ENCODE results near the gene PCDH19. TPM values are rescaled to one million over a fixed set of nuclear protein-coding genes. Genes with fewer than 3 reads are reported as not detected.

The PCDH19 gene
- total RNA-seq, 1 donor from 2014 or later, result 0.15 TPM

- DNase-seq (ENCODE audit: low read depth), result no peak
Measured at GRCh38 chrX:100407147-100407783, 2.8 kb downstream of the PCDH19 start.

GRCh38 chrX:100405424-100405823, 4.6 kb downstream of the PCDH19 start:
- DNase-seq (ENCODE audit: low read depth), result no peak

- DNase-seq (ENCODE audit: low read depth), result no peak
Measured at GRCh38 chrX:100404851-100405250, 5.2 kb downstream of the PCDH19 start.

- no peak for DNase-seq (ENCODE audit: low read depth)
Measured at GRCh38 chrX:100395781-100396180, 14.3 kb downstream of the PCDH19 start.

- DNase-seq (ENCODE audit: low read depth), result no peak
Measured at GRCh38 chrX:100381619-100382018, 28.5 kb downstream of the PCDH19 start.

- no peak for DNase-seq (ENCODE audit: low read depth)
Measured at GRCh38 chrX:100379388-100379986, 30.6 kb downstream of the PCDH19 start.

GRCh38 chrX:100377826-100378225, 32.2 kb downstream of the PCDH19 start:
- DNase-seq (ENCODE audit: low read depth), result no peak

GRCh38 chrX:100376576-100376975, 33.5 kb downstream of the PCDH19 start:
- DNase-seq (ENCODE audit: low read depth), result no peak

- DNase-seq (ENCODE audit: low read depth), result no peak
Measured at GRCh38 chrX:100373673-100374072, 36.4 kb downstream of the PCDH19 start.

GRCh38 chrX:100368167-100368566, 41.9 kb downstream of the PCDH19 start:
- peak; percentile 2 for DNase-seq (ENCODE audit: low read depth)

GRCh38 chrX:100363896-100364295, 46.2 kb downstream of the PCDH19 start:
- peak; percentile 9 for DNase-seq (ENCODE audit: low read depth)

- DNase-seq (ENCODE audit: low read depth), result no peak
Measured at GRCh38 chrX:100358766-100359165, 51.3 kb downstream of the PCDH19 start.

GRCh38 chrX:100356351-100356896, 53.6 kb downstream of the PCDH19 start:
- DNase-seq (ENCODE audit: low read depth), result no peak

- no peak for DNase-seq (ENCODE audit: low read depth)
Measured at GRCh38 chrX:100355680-100356079, 54.4 kb downstream of the PCDH19 start.

GRCh38 chrX:100353326-100353725, 56.7 kb downstream of the PCDH19 start:
- no peak for DNase-seq (ENCODE audit: low read depth)

GRCh38 chrX:100350704-100351489, 59.2 kb downstream of the PCDH19 start:
- no peak for DNase-seq (ENCODE audit: low read depth)

- no peak for DNase-seq (ENCODE audit: low read depth)
Measured at GRCh38 chrX:100349391-100349790, 60.7 kb downstream of the PCDH19 start.

GRCh38 chrX:100341142-100341510, 68.9 kb downstream of the PCDH19 start:
- DNase-seq (ENCODE audit: low read depth), result no peak

GRCh38 chrX:100340491-100341141, 69.5 kb downstream of the PCDH19 start:
- DNase-seq (ENCODE audit: low read depth), result no peak

GRCh38 chrX:100328351-100328750, 81.7 kb downstream of the PCDH19 start:
- DNase-seq (ENCODE audit: low read depth), result no peak

- DNase-seq (ENCODE audit: low read depth), result no peak
Measured at GRCh38 chrX:100319716-100320115, 90.4 kb downstream of the PCDH19 start.

- no peak for DNase-seq (ENCODE audit: low read depth)
Measured at GRCh38 chrX:100316987-100317386, 93.1 kb downstream of the PCDH19 start.

All from renal cortical epithelial cell (primary cell).